Measurements from ENCODE around the gene MOB3A.

Gene MOB3A

GRCh38 chr19:2096034-2096479, at the start of gene MOB3A:
TSS of gene MOB3A (minus strand) at chr19:2096326. CDS start at chr19:2078560, 17,766 bp downstream.
- in situ Hi-C loops (cut with HindIII; ENCODE audit: low sequenced_read_pairs), result no loop called here
- peak within 1 kb of the TSS; percentile 69 for H3K4me3 ChIP-seq (ENCODE audit: low read depth, low read length)
- TF ChIP-seq, protein P1, sequence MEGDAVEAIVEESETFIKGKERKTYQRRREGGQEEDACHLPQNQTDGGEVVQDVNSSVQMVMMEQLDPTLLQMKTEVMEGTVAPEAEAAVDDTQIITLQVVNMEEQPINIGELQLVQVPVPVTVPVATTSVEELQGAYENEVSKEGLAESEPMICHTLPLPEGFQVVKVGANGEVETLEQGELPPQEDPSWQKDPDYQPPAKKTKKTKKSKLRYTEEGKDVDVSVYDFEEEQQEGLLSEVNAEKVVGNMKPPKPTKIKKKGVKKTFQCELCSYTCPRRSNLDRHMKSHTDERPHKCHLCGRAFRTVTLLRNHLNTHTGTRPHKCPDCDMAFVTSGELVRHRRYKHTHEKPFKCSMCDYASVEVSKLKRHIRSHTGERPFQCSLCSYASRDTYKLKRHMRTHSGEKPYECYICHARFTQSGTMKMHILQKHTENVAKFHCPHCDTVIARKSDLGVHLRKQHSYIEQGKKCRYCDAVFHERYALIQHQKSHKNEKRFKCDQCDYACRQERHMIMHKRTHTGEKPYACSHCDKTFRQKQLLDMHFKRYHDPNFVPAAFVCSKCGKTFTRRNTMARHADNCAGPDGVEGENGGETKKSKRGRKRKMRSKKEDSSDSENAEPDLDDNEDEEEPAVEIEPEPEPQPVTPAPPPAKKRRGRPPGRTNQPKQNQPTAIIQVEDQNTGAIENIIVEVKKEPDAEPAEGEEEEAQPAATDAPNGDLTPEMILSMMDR (IDR thresholded peaks at IDR 0.05; ENCODE audit: low read depth, low read length, missing control alignments), result peak; percentile 46
- DNase-seq (ENCODE audit: low read depth), result peak; percentile 84

GRCh38 chr19:2145831-2146241, 49.7 kb upstream of the MOB3A start:
- no peak for DNase-seq (ENCODE audit: low read depth)
- TF ChIP-seq, protein P1 (IDR thresholded peaks at IDR 0.05; ENCODE audit: low read depth, low read length, missing control alignments), result no peak
- in situ Hi-C loops (cut with HindIII; ENCODE audit: low sequenced_read_pairs), result no loop called here
- H3K4me3 ChIP-seq (ENCODE audit: low read depth, low read length), result no peak overlapping the region

DNA sequence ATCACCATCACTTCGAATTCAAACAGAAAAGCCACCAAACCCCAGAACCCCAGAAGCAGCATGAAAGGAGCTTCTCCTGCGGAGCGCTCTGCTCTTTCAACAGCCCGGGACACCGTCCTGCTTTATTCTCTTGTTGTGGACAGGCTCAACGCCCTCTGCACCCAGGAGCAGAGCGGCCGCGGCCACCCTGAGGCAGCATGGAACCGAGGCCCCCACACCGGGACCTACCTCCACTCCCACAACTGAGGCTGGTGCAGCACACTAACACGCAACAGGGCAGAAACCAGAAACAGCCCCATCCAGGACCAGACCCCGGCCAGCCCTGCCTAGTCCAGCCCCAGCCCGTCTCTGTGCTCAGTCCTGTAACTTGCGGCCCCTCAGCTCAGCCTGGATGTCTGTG, 48.1 kb upstream of the MOB3A start:
- in situ Hi-C loops (cut with HindIII; ENCODE audit: low sequenced_read_pairs), result no loop called here
- TF ChIP-seq, protein P1 (IDR thresholded peaks at IDR 0.05; ENCODE audit: low read depth, low read length, missing control alignments), result no peak
- H3K4me3 ChIP-seq (ENCODE audit: low read depth, low read length), result no peak overlapping the region
- no peak for DNase-seq (ENCODE audit: low read depth)

DNA sequence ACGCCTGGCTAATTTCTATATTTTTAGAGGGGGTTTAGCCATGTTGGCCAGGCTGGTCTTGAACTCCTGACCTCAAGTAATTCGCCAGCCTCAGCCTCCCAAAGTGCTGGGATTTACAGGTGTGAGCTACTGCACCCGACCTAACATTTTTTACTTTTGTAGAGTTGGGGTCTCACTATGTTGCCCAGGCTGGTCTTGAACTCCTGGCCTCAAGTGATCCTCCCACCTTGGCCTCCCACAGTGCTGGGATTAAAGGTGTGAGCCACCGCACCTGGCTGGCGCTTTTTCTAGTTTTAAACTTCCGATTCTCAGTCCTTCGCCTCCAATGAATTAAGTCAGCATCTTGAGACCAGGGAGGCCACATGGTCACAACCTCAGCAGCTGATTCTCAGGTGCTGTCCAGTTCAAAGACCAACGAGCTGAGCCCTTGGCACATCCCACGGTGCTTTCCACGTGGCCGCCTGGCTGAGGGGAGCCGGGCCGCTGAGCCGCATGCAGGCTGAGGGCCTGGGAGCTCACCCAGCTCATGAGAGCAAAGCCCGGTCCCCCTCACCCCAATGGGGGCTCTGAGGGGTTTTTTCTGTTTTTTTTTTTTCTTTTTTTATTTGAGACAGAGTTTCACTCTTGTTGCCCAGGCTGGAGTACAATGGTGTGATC, 46.2 kb upstream of the MOB3A start:
- no peak overlapping the region for H3K4me3 ChIP-seq (ENCODE audit: low read depth, low read length)
- in situ Hi-C loops (cut with HindIII; ENCODE audit: low sequenced_read_pairs), result no loop called here
- no peak for DNase-seq (ENCODE audit: low read depth)
- TF ChIP-seq, protein P1 (IDR thresholded peaks at IDR 0.05; ENCODE audit: low read depth, low read length, missing control alignments), result no peak

DNA sequence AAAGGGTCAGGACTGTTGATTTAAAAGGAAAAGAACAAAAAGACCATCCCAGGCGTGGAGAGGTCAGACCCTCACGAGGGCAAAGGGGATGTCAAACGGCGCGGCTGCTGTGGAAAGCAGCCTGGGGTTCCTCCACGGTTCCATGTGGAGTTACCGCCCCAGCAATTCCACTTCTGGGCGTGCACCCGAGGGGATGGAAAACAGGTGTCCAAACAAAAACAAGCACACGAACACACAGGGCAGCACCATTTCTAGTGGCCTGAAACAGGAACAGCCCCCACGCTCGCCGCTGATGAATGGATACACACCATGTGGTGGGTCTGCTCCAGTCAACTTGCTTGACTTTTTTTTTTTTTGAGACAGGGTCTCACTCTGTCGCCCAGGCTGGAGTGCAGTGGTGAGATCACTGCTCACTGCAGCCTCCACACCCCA, 44.0 kb upstream of the MOB3A start:
- no peak overlapping the region for H3K4me3 ChIP-seq (ENCODE audit: low read depth, low read length)
- no peak for DNase-seq (ENCODE audit: low read depth)
- TF ChIP-seq, protein P1 (IDR thresholded peaks at IDR 0.05; ENCODE audit: low read depth, low read length, missing control alignments), result no peak
- in situ Hi-C loops (cut with HindIII; ENCODE audit: low sequenced_read_pairs), result no loop called here

GRCh38 chr19:2139385-2140137, 43.4 kb upstream of the MOB3A start:
- no peak overlapping the region for H3K4me3 ChIP-seq (ENCODE audit: low read depth, low read length)
- TF ChIP-seq, protein P1 (IDR thresholded peaks at IDR 0.05; ENCODE audit: low read depth, low read length, missing control alignments), result no peak
- DNase-seq (ENCODE audit: low read depth), result no peak
- in situ Hi-C loops (cut with HindIII; ENCODE audit: low sequenced_read_pairs), result no loop called here
